ENCODE results near the gene ADCY10.

Gene ADCY10

DNA sequence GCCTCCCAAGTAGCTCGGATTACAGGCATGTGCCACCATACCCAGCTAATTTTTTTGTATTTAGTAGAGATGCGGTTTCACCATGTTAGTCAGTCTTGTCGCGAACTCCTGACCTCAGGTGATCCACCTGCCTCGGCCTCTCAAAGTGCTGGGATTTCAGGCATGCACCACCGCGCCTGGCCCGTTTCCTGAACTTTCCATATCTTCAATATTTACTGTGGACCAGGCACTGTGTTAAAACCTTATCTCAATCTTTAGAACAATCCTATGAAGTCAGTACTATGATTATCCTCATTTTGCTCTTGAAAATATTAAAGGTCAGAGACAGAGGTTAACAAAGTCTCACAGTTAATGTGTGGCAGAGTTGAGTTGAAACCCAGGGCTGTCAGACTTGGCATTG is 1.6 kb upstream of the ADCY10 start:
- H3K27ac ChIP-seq (ENCODE audit: low read length): no peak overlapping the region
- H3K4me1 ChIP-seq (ENCODE audit: low read length): peaks cover 7% of the 10 kb centered on the region
- H2AFZ ChIP-seq (ENCODE audit: low read depth, low read length): no peak overlapping the region
- H3K27me3 ChIP-seq (ENCODE audit: low read depth, low read length): no peaks in the 10 kb centered on the region
- H3K9ac ChIP-seq (ENCODE audit: low read length): no peak overlapping the region
- TF ChIP-seq EZH2phosphoT487 (IDR thresholded peaks at IDR 0.05; ENCODE audit: low read depth): no peak
- TF ChIP-seq, protein P1, sequence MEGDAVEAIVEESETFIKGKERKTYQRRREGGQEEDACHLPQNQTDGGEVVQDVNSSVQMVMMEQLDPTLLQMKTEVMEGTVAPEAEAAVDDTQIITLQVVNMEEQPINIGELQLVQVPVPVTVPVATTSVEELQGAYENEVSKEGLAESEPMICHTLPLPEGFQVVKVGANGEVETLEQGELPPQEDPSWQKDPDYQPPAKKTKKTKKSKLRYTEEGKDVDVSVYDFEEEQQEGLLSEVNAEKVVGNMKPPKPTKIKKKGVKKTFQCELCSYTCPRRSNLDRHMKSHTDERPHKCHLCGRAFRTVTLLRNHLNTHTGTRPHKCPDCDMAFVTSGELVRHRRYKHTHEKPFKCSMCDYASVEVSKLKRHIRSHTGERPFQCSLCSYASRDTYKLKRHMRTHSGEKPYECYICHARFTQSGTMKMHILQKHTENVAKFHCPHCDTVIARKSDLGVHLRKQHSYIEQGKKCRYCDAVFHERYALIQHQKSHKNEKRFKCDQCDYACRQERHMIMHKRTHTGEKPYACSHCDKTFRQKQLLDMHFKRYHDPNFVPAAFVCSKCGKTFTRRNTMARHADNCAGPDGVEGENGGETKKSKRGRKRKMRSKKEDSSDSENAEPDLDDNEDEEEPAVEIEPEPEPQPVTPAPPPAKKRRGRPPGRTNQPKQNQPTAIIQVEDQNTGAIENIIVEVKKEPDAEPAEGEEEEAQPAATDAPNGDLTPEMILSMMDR (IDR thresholded peaks at IDR 0.05; ENCODE audit: low read depth, low read length): no peak
- no peaks in the 10 kb centered on the region for H3K9me3 ChIP-seq (ENCODE audit: insufficient read depth, low read length)
- no peaks in the 10 kb centered on the region for H4K20me1 ChIP-seq (ENCODE audit: insufficient read depth, low read length)
- no peak overlapping the region for H3K4me3 ChIP-seq (ENCODE audit: low read length)
- peaks cover 5% of the 10 kb centered on the region for H3K36me3 ChIP-seq (replicated peaks; ENCODE audit: low read depth, low read length)
- H3K4me2 ChIP-seq (ENCODE audit: low read length): no peak overlapping the region
- H3K79me2 ChIP-seq (ENCODE audit: low read length): no peaks in the 10 kb centered on the region

DNA sequence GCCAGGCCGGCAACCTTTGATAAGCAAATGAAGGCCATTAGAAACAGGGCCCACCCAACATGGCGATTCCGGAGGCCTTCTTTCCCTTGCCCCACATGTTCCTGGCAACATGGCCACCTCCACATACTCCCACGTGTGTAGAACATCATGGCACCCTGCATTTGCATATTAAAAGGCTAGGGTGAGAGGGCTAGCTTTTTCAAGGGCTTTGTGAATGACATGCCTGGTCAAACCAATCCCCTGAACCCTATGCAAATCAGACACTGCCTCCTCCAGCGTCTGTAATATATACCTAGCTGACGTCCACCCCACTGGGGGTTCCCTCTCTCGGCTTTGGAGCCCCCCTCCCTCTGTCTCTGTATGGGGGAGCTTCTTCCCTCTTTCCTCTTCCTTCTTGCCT is 1.6 kb downstream of the ADCY10 start:
- Histone ChIP-seq H3K4me2 (ENCODE audit: low read length) (no peak overlapping the region), H4K20me1 (ENCODE audit: insufficient read depth, low read length) (no peaks in the 10 kb centered on the region), H3K27ac (ENCODE audit: low read length) (no peak overlapping the region), H3K9ac (ENCODE audit: low read length) (no peak overlapping the region), H3K36me3 (replicated peaks; ENCODE audit: low read depth, low read length) (peaks cover 10% of the 10 kb centered on the region), H3K4me3 (ENCODE audit: low read length) (no peak overlapping the region), H3K79me2 (ENCODE audit: low read length) (no peaks in the 10 kb centered on the region), H3K4me1 (ENCODE audit: low read length) (peaks cover 21% of the 10 kb centered on the region), H3K9me3 (ENCODE audit: insufficient read depth, low read length) (0 out of 2 replicates have a peak, but pooled peaks cover 5% of the 10 kb centered on the region), H3K27me3 (ENCODE audit: low read depth, low read length) (no peaks in the 10 kb centered on the region), H2AFZ (ENCODE audit: low read depth, low read length) (no peak overlapping the region)
- TF ChIP-seq EZH2phosphoT487 (IDR thresholded peaks at IDR 0.05; ENCODE audit: low read depth): no peak
- TF ChIP-seq, protein P1 (IDR thresholded peaks at IDR 0.05; ENCODE audit: low read depth, low read length): no peak

DNA sequence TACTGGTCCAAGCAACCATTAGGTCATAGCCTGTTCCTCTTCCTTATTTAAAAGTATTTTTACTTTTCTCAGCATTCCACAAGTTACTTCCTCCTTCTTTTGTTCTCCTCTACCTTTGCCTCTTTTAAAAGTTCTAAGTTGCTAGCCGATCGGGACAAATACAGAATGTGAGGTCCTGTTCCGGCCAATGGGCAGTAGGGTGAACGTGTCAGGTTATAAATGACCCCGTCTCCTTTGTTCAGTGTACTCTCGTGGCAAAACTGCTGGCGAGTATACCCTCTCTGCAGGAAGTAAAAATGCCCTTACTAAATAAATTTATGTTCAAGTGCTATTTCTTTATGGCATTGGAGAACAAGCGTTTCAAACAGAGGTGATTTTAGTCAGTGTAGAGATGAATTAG is 2.5 kb downstream of the ADCY10 start:
- H3K36me3 ChIP-seq (replicated peaks; ENCODE audit: low read depth, low read length): peaks cover 5% of the 10 kb centered on the region
- no peak overlapping the region for H3K9ac ChIP-seq (ENCODE audit: low read length)
- no peaks in the 10 kb centered on the region for H3K79me2 ChIP-seq (ENCODE audit: low read length)
- H2AFZ ChIP-seq (ENCODE audit: low read depth, low read length): no peak overlapping the region
- 0 out of 2 replicates have a peak, but pooled peaks cover 5% of the 10 kb centered on the region for H3K9me3 ChIP-seq (ENCODE audit: insufficient read depth, low read length)
- no peaks in the 10 kb centered on the region for H4K20me1 ChIP-seq (ENCODE audit: insufficient read depth, low read length)
- no peaks in the 10 kb centered on the region for H3K27me3 ChIP-seq (ENCODE audit: low read depth, low read length)
- H3K27ac ChIP-seq (ENCODE audit: low read length): no peak overlapping the region
- TF ChIP-seq, protein P1 (IDR thresholded peaks at IDR 0.05; ENCODE audit: low read depth, low read length): no peak
- TF ChIP-seq EZH2phosphoT487 (IDR thresholded peaks at IDR 0.05; ENCODE audit: low read depth): no peak
- H3K4me2 ChIP-seq (ENCODE audit: low read length): no peak overlapping the region
- H3K4me1 ChIP-seq (ENCODE audit: low read length): peaks cover 15% of the 10 kb centered on the region
- no peak overlapping the region for H3K4me3 ChIP-seq (ENCODE audit: low read length)

DNA sequence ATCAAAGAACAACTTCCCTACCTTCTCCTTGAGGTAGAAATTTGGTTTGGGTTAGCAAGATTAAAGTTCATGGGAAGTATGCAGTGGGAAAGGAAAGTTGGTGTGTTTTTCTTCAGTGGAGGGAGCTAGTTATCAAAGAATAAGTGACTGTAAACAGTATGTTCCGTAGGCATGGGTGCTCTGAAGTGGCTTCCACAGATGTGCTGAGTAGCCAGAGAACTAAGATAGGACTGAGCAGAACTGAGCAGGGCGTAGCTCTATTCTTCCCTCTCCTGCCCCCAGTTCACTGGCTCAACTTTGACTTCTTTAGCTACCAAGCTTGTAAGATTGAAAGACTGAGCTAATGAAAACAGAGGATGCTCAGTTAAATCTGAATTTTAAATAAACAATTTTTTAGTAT is 3.4 kb downstream of the ADCY10 start:
- no peak overlapping the region for H3K27ac ChIP-seq (ENCODE audit: low read length)
- H3K27me3 ChIP-seq (ENCODE audit: low read depth, low read length): no peaks in the 10 kb centered on the region
- no peaks in the 10 kb centered on the region for H4K20me1 ChIP-seq (ENCODE audit: insufficient read depth, low read length)
- H3K36me3 ChIP-seq (replicated peaks; ENCODE audit: low read depth, low read length): peaks cover 5% of the 10 kb centered on the region
- H2AFZ ChIP-seq (ENCODE audit: low read depth, low read length): no peak overlapping the region
- no peak for TF ChIP-seq EZH2phosphoT487 (IDR thresholded peaks at IDR 0.05; ENCODE audit: low read depth)
- TF ChIP-seq, protein P1 (IDR thresholded peaks at IDR 0.05; ENCODE audit: low read depth, low read length): no peak
- no peak overlapping the region for H3K9ac ChIP-seq (ENCODE audit: low read length)
- no peaks in the 10 kb centered on the region for H3K79me2 ChIP-seq (ENCODE audit: low read length)
- H3K4me3 ChIP-seq (ENCODE audit: low read length): no peak overlapping the region
- 0 out of 2 replicates have a peak, but pooled peaks cover 5% of the 10 kb centered on the region for H3K9me3 ChIP-seq (ENCODE audit: insufficient read depth, low read length)
- peaks cover 15% of the 10 kb centered on the region for H3K4me1 ChIP-seq (ENCODE audit: low read length)
- no peak overlapping the region for H3K4me2 ChIP-seq (ENCODE audit: low read length)

Measured in OCI-LY3 (cell line).